Ovary (tissue), 9 donors: ENCODE results near the gene HOXC13. TPM values are rescaled to one million over a fixed set of nuclear protein-coding genes. Genes with fewer than 3 reads are reported as not detected.
A peak's percentile ranks its signal among the peaks of the same experiment; 100 is the strongest.

Source experiments
- DNase-seq, 5 donors: peaks; one replicate each; pipeline ENCODE4 v3.0.0-alpha.2; 2019 to 2020
- H3K27ac ChIP-seq, 2 donors: fragments of 200-600 bp; one replicate each; pipeline versions ENCODE4 v1.5.1 to v1.8.0; 2019 to 2022
- H3K27me3 ChIP-seq: fragments of 200-600 bp; one replicate; pipeline ENCODE4 v1.8.0; 2022
- H3K36me3 ChIP-seq: fragments of 200-600 bp; sonication (generic); one replicate; pipeline ENCODE4 v1.5.1; 2019
- H3K4me1 ChIP-seq: one replicate; pipeline ENCODE4 v1.8.1; 2013; ENCODE audit warnings: mild to moderate bottlenecking, moderate library complexity; ENCODE audit not compliant: insufficient read depth
- H3K4me3 ChIP-seq: fragments of 200-600 bp; sonication (generic); one replicate; pipeline ENCODE4 v1.5.1; 2017
- H3K9me3 ChIP-seq, 2 donors: fragments of 200-600 bp in 1 of 2; sonication (generic) in 1 of 2; one replicate each; pipeline versions ENCODE4 v1.5.1 to v1.8.1; 2013 to 2019; ENCODE audit warnings: mild to moderate bottlenecking in 1 of 2, moderate library complexity in 1 of 2
- EP300 ChIP-seq: sonication (generic); formaldehyde crosslinking; IDR thresholded peaks from one replicate; pipeline ENCODE4 v1.6.1; 2017; ENCODE audit warnings: antibody characterized with exemption
- POLR2A ChIP-seq: fragments of 450-650 bp; IDR thresholded peaks from one replicate; pipeline ENCODE4 v1.6.1; 2017; ENCODE audit warnings: antibody characterized with exemption, mild to moderate bottlenecking, moderate library complexity
- whole genome bisulfite sequencing, 3 donors: extraction: QIAGEN DNeasy Blood & Tissue Kit in 1 of 3; methylation state at CpG; one replicate each; pipeline versions ENCODE4 v1.1.5 to v1.1.7; 2013 to 2017; 5-methylcytosine and 5-hydroxymethylcytosine counted together
- intact Hi-C, 4 donors: fragments of 100-400 bp; cut with DNase I; formaldehyde crosslinking; loops; one replicate each; pipeline versions ENCODE4 v1.11.0 to v1.15.1; 2022 to 2023
- polyA plus RNA-seq, 2 donors: library from polyadenylated mRNA; stranded (reverse); fragments of 200-250 nt in 1 of 2; fragments of 350-450 nt in 1 of 2; fragmentation: Illumina TruSeq in 1 of 2; extraction: RNeasy Lipid Tissue Mini Kit (QIAGEN cat#74804) in 1 of 2; gene quantifications; one replicate each; pipeline ENCODE4 v1.2.3, GENCODE V29; 2013 to 2014
- total RNA-seq, 7 donors: library from RNA; depleted of rRNA in 2 of 7; stranded (reverse); fragments of >200 nt in 2 of 7; fragmentation: NEBNext Ultra II Directional in 3 of 7; extraction: Animal tissue kit (Norgen Biotek cat#: 25700) in 3 of 7; gene quantifications; one replicate each; pipeline versions ENCODE4 v1.1.0 to v1.2.4, GENCODE V29; 2016 to 2023
- TF ChIP-seq, protein P1 (sequence below), 3 donors: fragments of 450-650 bp in 2 of 3; fragments of 200-600 bp in 1 of 3; IDR thresholded peaks; one replicate each; pipeline versions ENCODE4 v1.5.1 to v1.8.0; 2016 to 2022; ENCODE audit warnings: antibody characterized with exemption in 3 of 3, mild to moderate bottlenecking in 1 of 3
- donor health status: DM: no; HTN: no; CAD: no; lungs with moderate emphysema.
- donor health status: DM: no; HTN: no; CAD: no.
- donor health status: Bipolar disorder and iron deficiency.
- donor health status: DM: yes; HTN: yes; CAD: no.
- donor health status: DM: no; HTN: no; CAD: no.
- donor health status: DM: yes; HTN: yes; CAD: no.

The HOXC13 gene
- total and polyA plus RNA-seq, 9 donors: not detected

GRCh38 chr12:53965281-53966084, 26.9 kb downstream of the HOXC13 start:
- 3 to 5% (median 4%) methylated on average over 18 of the region's 18 CpGs for WGBS, 3 donors
- H3K27me3 ChIP-seq: peaks cover 12% of the 10 kb centered on the region
- peak overlapping the region; percentile 21 for H3K4me3 ChIP-seq
- intact Hi-C loops: no loop called here
- no peaks in the 10 kb centered on the region for H3K9me3 ChIP-seq
- TF ChIP-seq, protein P1, sequence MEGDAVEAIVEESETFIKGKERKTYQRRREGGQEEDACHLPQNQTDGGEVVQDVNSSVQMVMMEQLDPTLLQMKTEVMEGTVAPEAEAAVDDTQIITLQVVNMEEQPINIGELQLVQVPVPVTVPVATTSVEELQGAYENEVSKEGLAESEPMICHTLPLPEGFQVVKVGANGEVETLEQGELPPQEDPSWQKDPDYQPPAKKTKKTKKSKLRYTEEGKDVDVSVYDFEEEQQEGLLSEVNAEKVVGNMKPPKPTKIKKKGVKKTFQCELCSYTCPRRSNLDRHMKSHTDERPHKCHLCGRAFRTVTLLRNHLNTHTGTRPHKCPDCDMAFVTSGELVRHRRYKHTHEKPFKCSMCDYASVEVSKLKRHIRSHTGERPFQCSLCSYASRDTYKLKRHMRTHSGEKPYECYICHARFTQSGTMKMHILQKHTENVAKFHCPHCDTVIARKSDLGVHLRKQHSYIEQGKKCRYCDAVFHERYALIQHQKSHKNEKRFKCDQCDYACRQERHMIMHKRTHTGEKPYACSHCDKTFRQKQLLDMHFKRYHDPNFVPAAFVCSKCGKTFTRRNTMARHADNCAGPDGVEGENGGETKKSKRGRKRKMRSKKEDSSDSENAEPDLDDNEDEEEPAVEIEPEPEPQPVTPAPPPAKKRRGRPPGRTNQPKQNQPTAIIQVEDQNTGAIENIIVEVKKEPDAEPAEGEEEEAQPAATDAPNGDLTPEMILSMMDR (IDR thresholded peaks at IDR 0.05): no peak
- TF ChIP-seq POLR2A (no peak), EP300 (no peak)
- H3K4me1 ChIP-seq: peaks cover 2% of the 10 kb centered on the region
- peak in 1 of 5 donors; percentile 19 for DNase-seq
- no peaks in the 10 kb centered on the region for H3K36me3 ChIP-seq
- H3K27ac ChIP-seq: no peak overlapping the region

DNA sequence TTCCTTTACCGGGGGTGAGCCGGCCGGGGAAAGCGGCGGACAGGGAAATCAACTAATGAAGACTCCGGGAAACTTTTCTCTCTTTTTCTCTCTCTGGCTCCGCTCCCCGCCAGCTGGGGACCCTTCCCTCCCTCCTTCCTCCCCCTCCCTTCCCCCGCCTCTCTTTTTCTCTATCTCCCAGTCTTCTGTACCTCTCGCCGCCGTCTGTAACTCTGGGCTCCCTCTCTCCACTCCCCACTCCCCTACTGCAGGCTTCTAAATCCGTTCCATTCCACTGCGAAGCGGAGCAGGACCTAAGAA, 27.4 kb downstream of the HOXC13 start:
- H3K27me3 ChIP-seq: peaks cover 12% of the 10 kb centered on the region
- 6 to 7% (median 6%) methylated on average over 15 of the region's 15 CpGs for WGBS, 3 donors
- TF ChIP-seq POLR2A: no peak
- TF ChIP-seq EP300: no peak
- TF ChIP-seq, protein P1 (IDR thresholded peaks at IDR 0.05): no peak
- H3K4me3 ChIP-seq: peak overlapping the region; percentile 21
- H3K27ac ChIP-seq: no peak overlapping the region
- intact Hi-C loops: no loop called here
- H3K4me1 ChIP-seq: no peaks in the 10 kb centered on the region
- H3K9me3 ChIP-seq: no peaks in the 10 kb centered on the region
- no peaks in the 10 kb centered on the region for H3K36me3 ChIP-seq
- DNase-seq: no peak

- no peak for DNase-seq
- intact Hi-C loops: no loop called here
- peaks cover 12% of the 10 kb centered on the region for H3K27me3 ChIP-seq
- no peaks in the 10 kb centered on the region for H3K36me3 ChIP-seq
- H3K9me3 ChIP-seq: no peaks in the 10 kb centered on the region
- TF ChIP-seq, protein P1 (IDR thresholded peaks at IDR 0.05): no peak
- TF ChIP-seq EP300: no peak
- TF ChIP-seq POLR2A: no peak
- no peaks in the 10 kb centered on the region for H3K4me1 ChIP-seq
- H3K4me3 ChIP-seq: peak overlapping the region; percentile 21
- H3K27ac ChIP-seq: no peak overlapping the region
- WGBS, 3 donors: 13 to 43% (median 17%) methylated on average over 36 of the region's 36 CpGs
Observed at GRCh38 chr12:53966385-53967133, 27.9 kb downstream of the HOXC13 start.

GRCh38 chr12:53967421-53967925, 28.8 kb downstream of the HOXC13 start:
- no peak for DNase-seq
- TF ChIP-seq, protein P1 (IDR thresholded peaks at IDR 0.05): no peak
- TF ChIP-seq EP300 (no peak), POLR2A (no peak)
- Histone ChIP-seq H3K36me3 (no peaks in the 10 kb centered on the region), H3K4me1 (no peaks in the 10 kb centered on the region), H3K27me3 (peaks cover 11% of the 10 kb centered on the region), H3K27ac (no peak overlapping the region), H3K9me3 (no peaks in the 10 kb centered on the region), H3K4me3 (no peak overlapping the region)
- WGBS, 3 donors: 33 to 46% (median 38%) methylated on average over 5 of the region's 5 CpGs
- intact Hi-C loops: no loop called here
